ENCODE measurements around the gene PCCA.
"Not testable (repeated sequence)": the region's sequence is repeated elsewhere in the genome, so short reads cannot be mapped to it uniquely, and the experiment has no call there.

PCCA gene

GRCh38 chr13:100196375-100196774 lies 107.5 kb downstream of the PCCA start:
- DNase-seq (ENCODE audit: low read depth), result no peak

- no peak for DNase-seq (ENCODE audit: low read depth)
Observed at GRCh38 chr13:100197116-100197515, 108.2 kb downstream of the PCCA start.

GRCh38 chr13:100197591-100198365 lies 108.9 kb downstream of the PCCA start:
- no peak for DNase-seq (ENCODE audit: low read depth)

GRCh38 chr13:100203696-100204367 lies 114.9 kb downstream of the PCCA start:
- no peak for DNase-seq (ENCODE audit: low read depth)

- DNase-seq (ENCODE audit: low read depth), result no peak
Observed at GRCh38 chr13:100208002-100208401, 119.1 kb downstream of the PCCA start.

GRCh38 chr13:100208626-100209025 lies 119.7 kb downstream of the PCCA start:
- no peak for DNase-seq (ENCODE audit: low read depth)

GRCh38 chr13:100209857-100210825 lies 121.2 kb downstream of the PCCA start:
- no peak for DNase-seq (ENCODE audit: low read depth)

DNA sequence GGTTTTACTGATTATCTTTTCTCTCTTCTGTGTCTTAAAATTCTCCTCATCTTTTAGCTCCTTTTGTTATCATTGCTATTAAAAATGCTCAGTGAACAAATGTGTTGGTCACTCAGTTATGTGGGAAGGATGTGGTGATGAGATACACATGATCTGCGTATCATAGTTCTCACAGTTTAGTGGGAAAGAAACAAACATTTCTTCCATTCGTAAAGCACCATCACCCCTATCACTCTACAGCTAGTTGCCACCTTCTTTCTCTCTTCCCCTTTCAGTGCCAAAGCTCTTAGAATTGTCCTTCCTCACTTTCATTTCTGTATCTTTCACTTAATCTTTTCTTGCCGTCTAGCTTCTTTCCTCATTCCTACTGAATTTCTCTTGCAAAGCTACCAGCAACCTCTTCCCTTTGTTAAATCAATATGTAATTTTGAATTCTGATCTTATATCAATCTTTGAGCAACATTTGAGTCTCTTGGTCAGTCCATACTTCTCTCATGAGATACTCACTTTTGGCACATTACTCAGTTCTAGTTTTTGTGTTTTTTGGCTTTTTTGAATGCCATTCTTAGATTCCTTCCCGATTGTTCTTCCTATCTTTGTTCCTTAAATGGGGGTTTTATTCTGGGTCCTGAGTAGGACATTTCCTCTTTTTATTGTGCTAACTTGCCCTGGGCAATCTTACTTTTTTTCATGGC lies 122.3 kb downstream of the PCCA start:
- DNase-seq (ENCODE audit: low read depth), result no peak

DNA sequence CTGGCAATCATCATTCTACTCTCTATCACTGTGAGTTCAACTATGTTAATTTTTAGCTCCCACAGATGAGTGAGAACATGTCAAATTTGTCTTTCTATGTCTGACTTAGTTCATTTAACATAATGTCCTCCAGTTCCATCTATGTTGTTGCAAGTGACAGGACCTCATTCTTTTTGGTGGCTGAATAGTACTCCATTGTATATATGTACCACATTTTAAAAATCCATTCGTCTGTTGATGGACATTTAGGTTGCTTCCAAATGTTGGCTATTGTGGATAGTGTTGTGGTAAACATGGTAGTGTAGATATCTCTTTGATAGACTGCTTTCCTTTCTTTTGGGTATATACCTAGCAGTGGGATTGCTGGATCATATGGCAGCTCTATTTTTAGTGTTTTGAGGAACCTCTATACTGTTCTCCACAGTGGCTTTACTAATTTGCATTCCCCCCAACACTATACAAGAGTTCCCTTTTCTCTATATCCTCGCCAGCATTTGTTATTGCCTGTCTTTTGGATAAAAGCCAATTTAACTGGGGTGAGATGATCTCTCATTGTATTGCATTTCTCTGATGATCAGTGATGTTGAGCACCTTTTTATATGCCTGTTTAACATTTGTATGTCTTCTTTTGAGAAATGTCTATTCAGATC lies 124.1 kb downstream of the PCCA start:
- no peak for DNase-seq (ENCODE audit: low read depth)

DNA sequence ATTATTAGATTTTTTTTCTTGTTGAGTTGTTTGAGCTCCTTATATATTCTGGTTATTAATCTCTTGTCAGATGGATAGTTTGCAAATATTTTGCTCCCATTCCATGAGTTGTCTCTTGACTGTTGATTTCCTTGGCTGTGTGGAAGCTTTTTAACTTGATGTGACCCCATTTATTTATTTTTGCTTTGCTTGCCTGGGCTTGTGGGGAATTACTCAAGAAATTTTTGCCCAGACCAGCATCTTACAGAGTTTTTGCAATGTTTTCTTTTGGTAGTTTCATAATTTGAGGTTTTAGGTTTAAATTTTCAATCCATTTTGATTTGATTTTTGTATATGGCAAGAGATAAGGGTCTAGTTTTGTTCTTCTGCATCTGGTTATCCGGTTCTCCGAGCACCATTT lies 124.7 kb downstream of the PCCA start:
- DNase-seq (ENCODE audit: low read depth), result no peak

DNA sequence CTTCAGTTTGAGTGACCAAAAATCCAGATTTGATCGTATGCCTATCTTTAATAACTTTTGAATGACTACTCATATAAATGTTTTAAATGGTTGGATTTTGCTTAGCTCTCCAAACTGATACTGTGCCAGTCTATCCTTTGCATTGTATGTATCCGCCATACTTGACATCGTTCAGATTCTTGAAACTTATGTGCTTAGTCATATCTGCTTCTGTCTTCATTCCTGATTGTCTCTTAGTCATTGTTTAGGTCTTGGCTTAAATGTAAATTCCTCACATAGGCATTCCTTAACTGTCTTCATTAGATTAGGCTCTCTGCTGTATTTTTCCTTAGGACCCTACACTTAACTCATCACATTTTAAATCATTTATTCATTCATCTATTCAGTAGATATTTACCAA lies 126.0 kb downstream of the PCCA start:
- no peak for DNase-seq (ENCODE audit: low read depth)

DNA sequence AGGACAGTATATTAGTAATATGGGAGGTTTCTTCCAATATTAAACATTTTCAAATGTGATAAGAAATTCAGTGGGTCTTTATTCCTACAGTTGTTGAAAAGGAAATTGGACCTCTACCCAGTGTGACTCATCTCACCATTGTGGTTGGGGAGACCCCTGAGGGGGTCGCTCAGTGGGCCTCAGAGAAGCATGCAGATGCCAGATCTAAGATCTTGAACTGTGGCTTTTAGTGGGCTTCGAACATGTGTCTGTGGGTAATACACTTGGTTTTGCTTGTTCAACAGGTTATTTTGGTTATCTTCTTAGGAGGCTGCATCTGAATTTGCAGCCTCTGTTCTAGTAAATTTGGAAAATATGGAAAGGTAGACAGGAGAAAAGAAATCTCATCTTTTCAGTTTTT lies 132.3 kb downstream of the PCCA start:
- no peak for DNase-seq (ENCODE audit: low read depth)

DNA sequence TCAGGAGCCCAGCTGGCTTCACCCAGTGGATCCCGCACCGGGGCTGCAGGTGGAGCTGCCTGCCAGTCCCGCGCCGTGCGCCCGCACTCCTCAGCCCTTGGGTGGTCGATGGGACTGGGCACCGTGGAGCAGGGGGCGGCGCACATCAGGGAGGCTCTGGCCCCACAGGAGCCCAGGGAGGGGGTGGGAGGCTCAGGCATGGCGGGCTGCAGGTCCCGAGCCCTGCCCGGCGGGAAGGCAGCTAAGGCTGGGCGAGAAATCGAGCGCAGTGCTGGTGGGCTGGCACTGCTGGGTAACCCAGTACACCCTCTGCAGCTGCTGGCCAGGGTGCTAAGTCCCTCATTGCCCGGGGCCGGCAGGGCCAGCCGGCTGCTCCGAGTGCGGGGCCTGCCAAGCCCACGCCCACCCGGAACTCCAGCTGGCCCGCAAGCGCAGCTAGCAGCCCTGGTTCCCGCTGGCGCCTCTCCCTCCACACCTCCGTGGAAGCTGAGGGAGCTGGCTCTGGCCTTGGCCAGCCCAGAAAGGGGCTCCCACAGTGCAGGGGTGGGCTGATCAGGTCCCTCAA lies 135.2 kb downstream of the PCCA start:
- DNase-seq (ENCODE audit: low read depth), result not testable (repeated sequence)

DNA sequence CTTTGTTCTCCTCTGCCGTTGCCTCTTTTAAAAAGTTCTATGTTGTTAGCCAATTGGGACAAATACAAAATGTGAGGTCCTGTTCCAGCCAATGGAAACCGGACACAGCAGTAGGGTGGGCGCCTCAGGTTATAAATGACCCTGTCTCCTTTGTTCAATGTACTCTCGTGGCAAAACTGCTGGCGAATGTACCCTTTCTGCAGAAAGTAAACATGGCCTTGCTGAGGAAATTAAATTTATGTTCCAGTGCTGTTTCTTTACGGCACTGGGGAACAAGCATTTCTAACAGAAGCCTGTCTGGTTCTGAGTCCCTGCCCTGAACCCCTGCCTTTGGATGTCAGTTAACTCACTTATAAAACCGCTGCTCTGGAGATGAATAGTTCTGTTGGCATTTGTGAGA lies 140.7 kb downstream of the PCCA start:
- no peak for DNase-seq (ENCODE audit: low read depth)

DNA sequence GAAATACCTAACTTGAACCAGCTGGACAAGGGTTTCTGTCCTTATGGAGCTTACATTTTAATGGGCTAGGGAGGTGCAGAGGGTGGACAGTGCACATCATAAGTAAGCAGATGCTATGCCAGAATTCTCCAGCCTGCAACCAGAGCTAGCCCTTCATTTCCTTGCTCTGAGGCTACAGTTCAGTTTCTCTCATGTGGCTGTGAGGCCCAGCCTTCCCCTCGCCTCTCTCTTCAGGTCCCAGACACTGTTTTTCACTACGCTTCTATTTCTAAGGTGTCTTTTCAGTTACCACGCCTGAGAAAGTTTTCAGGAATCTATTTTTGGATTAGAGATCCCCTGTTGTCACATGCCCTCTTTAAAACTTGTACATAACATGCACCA lies 141.9 kb downstream of the PCCA start:
- DNase-seq (ENCODE audit: low read depth), result no peak

- DNase-seq (ENCODE audit: low read depth), result no peak
Observed at GRCh38 chr13:100231176-100231575, 142.3 kb downstream of the PCCA start.

- no peak for DNase-seq (ENCODE audit: low read depth)
Observed at GRCh38 chr13:100234006-100234405, 145.1 kb downstream of the PCCA start.

DNA sequence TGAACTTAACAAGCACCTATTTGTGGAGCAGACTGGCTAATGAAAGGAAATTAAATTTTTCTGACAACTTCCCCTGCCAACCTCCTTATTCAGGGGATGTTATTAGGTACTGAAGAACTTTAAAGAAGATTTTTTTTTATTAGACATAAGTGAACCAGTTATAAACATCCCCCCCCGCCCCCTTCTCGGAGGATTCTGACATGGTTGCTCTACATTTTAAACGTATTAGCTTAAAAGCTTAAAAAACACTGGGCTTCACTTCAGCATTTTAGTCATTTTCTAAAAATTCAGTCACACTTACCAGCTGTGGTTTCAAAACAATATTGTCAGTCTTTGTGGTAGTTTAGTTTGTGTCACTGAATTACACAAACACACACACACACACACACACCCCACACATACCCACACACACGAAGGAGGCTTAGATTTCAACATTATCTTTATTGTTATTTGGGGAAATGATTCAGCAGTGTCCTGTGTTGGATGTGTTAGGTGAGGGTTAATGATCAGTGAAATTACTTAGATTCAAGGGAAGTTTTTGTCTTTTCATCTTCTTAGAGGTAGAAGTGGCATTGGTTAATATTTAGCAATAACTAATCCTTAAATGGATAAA lies 145.7 kb downstream of the PCCA start:
- no peak for DNase-seq (ENCODE audit: low read depth)

DNA sequence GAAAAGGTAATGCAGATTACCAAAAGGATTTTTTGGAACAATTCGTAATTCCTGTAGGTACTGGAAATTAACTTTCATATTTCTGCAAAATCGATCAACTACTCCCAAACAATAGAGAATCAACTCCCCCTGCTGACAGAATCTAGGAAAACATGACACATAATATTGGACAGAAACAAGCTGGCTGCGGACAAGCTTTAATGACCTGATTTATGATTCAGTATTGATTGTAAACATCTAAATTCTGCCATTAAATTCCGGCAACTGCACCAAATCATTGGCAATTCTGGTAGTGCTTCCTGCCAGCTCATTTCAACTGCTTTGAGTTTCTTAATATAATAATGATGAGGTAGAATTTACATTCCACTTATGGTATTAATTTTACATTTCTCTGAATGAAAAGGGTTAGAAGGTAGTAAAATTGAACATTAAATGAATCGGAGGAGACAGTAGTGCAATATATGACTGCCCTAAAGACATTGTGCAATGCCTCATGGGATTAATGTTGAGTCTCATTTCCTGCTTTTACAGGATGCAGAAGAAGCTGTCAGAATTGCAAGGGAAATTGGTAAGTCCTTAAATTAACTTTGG lies 146.5 kb downstream of the PCCA start:
- DNase-seq (ENCODE audit: low read depth), result no peak

GRCh38 chr13:100240109-100240779 lies 151.4 kb downstream of the PCCA start:
- DNase-seq (ENCODE audit: low read depth), result no peak

Measured in stimulated activated CD8-positive, alpha-beta memory T cell treated with anti-CD3 and anti-CD28 coated beads, Interleukin-12 subunit alpha, Interleukin-12 subunit beta, amount 100 ng/mL, for 4 hours (primary cell).